Activated gamma-delta T cell (primary cell): Measurements from ENCODE around the gene ARPC4.
"Not testable (repeated sequence)": the region's sequence is repeated elsewhere in the genome, so short reads cannot be mapped to it uniquely, and the experiment has no call there.

ENCODE experiments used
- DNase-seq: peaks from one replicate; lab custom pipeline; 2025; lab: John Stamatoyannopoulos, UW

ARPC4 gene

DNA sequence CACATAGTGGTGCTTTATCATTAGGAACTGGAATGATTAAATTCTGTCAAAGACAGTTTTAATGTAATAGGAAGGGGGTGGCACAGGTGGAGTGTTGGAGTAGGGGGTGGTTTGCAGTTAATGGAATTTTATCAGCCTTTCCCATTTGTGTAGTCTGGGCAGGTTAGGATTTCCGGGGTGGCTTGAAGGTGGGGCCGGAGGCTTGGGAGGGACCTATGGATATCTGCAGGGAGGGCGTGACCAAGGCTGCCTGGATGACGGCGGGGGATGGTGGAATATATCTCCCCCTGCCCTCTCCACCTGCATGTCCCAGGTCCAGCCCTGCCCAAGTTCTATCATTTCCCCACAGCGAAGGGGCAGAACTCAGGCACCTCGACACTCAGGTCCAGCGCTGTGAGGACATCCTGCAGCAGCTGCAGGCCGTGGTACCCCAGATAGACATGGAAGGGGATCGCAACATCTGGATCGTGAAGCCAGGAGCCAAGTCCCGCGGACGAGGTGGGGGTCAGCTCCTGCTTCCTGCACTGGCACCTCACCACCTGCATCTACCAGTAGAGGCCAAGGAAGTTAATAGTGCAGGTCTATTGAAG lies 32.7 kb downstream of the ARPC4 start:
- DNase-seq: no peak

GRCh38 chr3:9826815-9827573 lies 34.1 kb downstream of the ARPC4 start:
- no peak for DNase-seq

- no peak for DNase-seq
Measured at GRCh38 chr3:9828801-9829755, 36.2 kb downstream of the ARPC4 start.

- no peak for DNase-seq
Measured at GRCh38 chr3:9831253-9831652, 38.4 kb downstream of the ARPC4 start.

- DNase-seq: no peak
Measured at GRCh38 chr3:9833078-9833477, 40.2 kb downstream of the ARPC4 start.

GRCh38 chr3:9834520-9835380 lies 41.9 kb downstream of the ARPC4 start:
- no peak for DNase-seq

DNA sequence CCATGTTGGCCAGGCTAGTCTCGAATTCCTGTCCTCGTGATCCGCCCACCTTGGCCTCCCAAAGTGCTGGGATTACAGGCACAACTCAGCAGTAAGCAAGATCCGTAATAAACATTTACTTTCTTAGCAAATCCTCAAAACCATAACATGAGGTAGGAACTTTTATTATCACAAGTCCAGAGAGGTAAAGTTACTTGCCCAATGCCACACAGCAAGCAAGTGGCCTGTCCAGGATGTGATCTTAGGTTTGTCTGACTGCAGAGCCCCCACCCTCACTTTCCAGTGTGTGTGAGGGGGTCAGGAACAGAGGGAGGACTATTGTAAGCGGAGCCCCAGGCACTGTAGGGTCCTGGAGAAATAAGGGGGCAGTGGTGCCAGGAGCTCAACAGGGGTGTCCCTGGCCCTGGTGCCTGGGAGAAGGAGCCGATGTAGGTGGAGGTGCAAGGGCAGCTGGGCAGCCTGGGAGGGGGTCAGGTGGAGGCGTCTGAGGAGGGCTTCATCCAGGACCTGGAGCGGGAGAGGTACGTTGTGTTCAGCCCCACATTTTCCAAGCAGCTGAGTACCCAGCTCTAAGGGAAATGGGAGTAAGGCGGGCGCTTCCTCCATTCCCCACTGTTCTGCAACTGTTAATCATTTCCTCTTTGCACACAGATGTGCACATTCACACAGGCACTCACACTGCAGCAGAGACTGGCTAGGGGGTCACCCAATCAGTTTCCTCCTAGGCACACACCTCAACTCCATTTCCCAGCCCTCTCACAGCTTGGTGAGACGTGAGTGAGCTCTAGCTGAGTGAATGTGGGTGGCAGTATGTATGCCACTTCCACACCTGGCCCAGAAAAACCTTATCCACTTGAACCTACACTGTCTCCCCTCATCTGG lies 45.1 kb downstream of the ARPC4 start:
- DNase-seq: no peak

DNA sequence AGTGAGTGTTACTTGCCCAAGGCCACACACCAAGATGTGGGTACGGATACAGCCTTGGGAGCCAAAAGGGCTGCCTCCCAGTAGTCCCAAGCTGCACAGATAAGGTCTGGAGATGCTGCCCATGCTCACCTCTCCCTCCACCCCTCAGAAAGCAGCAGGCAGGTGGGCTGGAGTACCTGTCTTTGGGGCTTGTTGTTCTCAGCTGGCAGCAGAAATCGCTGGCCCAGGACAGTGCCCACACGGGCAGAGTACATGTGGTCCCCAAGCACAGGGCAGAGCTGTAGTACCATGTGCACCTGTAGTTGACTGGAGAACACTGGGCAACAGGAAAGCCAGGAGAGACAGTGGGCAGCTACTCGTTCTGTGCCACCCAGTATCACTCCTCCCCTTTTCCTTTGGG lies 46.0 kb downstream of the ARPC4 start:
- no peak for DNase-seq

- DNase-seq: no peak
Measured at GRCh38 chr3:9841015-9841414, 48.1 kb downstream of the ARPC4 start.

DNA sequence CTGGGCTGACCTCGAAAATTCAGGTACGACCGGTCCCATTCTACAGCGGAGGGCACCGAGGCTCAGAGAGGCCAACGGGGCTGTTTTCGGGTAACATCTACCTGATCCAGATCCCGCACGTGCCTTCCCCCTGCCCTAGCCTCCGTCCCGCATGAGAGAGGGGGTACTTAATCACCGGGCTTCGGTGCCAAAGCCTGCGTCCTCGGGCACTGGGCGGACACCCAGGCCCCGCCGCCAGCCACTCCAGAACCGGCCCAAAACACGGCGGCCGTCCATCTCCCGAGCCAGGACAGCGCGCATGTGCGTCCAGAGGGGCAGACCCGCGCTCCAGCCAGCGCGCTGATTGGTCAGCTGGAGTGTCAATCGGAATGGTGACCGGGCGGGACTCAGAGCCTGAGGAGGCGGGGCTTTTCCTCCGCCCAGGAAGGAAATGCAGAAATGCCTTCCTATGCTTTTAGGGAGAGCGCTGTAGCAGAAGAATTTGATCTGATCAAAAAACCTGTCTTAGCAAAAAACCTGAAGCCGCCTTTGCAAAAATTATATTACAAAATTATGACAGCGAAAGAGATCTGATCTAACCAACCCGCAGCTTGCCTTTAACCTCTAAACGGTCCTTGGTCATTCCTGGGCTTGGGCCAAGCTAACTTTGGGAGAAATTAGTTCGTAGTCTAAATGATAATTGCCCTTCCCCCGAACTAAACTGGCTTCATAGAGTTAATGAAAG lies 51.0 kb downstream of the ARPC4 start, which contains the start of gene RPUSD3:
RPUSD3 (minus strand) TSS at position 294 of the 724 bp plus-strand sequence; CDS start at position 276, 18 bp downstream.
- peak; percentile 86 for DNase-seq

- DNase-seq: no peak
Measured at GRCh38 chr3:9846231-9846630, 53.3 kb downstream of the ARPC4 start.

GRCh38 chr3:9846931-9847488 lies 54.1 kb downstream of the ARPC4 start:
- DNase-seq: no peak

GRCh38 chr3:9847870-9848269 lies 55.0 kb downstream of the ARPC4 start:
- not testable (repeated sequence) for DNase-seq

DNA sequence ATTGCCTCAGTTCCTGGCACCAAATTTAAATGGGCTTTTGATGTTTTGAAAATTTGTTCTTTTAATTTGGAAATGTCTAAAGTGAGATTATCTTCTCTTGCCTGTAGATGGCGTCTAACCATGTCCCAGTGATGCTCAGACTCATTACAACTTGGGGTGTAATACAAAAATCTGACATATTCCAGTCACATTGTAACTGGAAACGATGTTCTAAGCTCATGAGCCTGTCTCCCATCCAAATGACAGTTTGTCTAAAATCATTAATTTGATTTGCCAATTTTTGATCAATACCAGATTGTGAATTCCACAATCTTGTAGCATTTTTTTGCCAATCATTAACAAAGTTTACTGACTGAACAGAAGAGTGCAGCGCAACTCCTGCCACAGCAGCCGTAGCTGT lies 56.0 kb downstream of the ARPC4 start:
- not testable (repeated sequence) for DNase-seq

DNA sequence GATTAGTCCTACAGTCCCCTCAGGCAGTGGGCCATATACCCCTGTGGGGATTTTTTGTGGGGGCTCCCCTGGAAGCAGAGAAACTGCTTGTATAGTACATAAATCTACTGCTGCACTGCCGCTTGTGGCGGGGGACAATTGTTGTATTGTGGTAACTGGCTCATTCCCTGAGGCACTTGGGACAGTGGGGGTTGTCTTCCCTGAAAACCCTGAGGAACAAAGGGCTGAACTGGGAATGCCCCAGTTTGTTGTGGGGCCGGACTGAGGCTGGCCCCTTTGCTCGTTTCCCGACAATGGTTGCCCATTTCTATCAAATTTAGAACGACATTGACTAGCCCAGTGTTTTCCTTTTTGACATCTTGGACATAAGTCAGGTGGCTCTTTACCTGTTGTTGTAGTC lies 58.5 kb downstream of the ARPC4 start:
- DNase-seq: not testable (repeated sequence)

GRCh38 chr3:9851926-9852325 lies 59.0 kb downstream of the ARPC4 start:
- DNase-seq: not testable (repeated sequence)

DNA sequence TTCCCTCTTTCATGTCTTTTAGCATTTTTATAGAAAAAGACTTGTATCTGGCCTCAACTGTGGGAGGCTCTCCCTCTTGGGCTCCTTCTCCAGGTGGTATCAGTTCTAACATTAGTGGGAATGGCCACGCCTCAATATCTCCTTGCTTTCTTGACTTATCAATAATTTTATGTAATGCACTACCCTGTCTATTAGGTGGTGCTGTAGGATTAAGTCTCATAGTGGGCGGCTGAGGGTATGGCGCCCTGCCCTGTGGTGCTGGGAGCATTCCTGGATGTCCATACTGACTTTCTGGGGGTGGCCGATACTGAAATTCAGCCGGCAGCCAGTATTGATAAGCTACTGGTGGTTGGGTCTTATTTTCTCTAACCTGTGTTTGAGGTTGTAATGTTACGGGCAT lies 59.6 kb downstream of the ARPC4 start:
- DNase-seq: no peak

- DNase-seq: not testable (repeated sequence)
Measured at GRCh38 chr3:9854291-9854940, 61.5 kb downstream of the ARPC4 start.

DNA sequence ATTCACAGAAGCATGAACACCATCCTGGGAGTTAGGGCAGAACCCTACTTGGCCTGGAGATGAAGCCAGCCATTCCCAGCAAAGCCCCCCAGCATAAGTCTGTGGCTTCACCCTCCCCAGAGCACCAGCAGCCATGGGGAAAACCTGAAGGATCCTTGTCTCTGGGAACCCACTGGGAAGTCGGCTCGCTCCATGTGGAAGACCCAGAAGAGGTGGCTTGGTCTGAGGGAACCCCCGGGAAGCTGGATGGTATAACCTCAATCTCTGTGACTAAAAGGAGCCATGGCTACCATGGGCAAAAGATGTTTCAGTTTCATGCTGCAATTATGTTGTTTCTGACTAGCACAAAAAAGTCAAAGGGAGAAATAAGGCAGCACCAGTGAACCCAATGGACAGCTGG lies 62.7 kb downstream of the ARPC4 start:
- no peak for DNase-seq
